Muscle of leg (tissue), 16 donors: ENCODE measurements around the gene SCG2. TPM values are rescaled to one million over a fixed set of nuclear protein-coding genes. Genes with fewer than 3 reads are reported as not detected.
A peak's percentile ranks its signal among the peaks of the same experiment; 100 is the strongest.

Experiments used
- DNase-seq: peaks from one replicate; pipeline ENCODE4 v3.0.0; 2013
- H3K27ac ChIP-seq: one replicate; pipeline ENCODE4 v1.5.1; 2013; ENCODE audit warnings: mild to moderate bottlenecking, low read length, control low read depth
- H3K27me3 ChIP-seq: one replicate; pipeline ENCODE4 v1.6.1; 2013; ENCODE audit warnings: low read length; ENCODE audit not compliant: control insufficient read depth, insufficient read depth
- H3K36me3 ChIP-seq: one replicate; pipeline ENCODE4 v1.6.1; 2013; ENCODE audit warnings: low read length; ENCODE audit not compliant: control insufficient read depth, insufficient read depth
- H3K4me1 ChIP-seq: one replicate; pipeline ENCODE4 v1.6.1; 2013; ENCODE audit warnings: low read length; ENCODE audit not compliant: control insufficient read depth, insufficient read depth
- H3K4me3 ChIP-seq: one replicate; pipeline ENCODE4 v1.5.1; 2013; ENCODE audit warnings: low read length, control low read depth
- H3K9me3 ChIP-seq: replicated peaks from 2 replicates; pipeline ENCODE4 v1.6.1; 2013; ENCODE audit warnings: low read depth, low read length; ENCODE audit not compliant: control insufficient read depth
- WGBS: methylation state at CpG from one replicate; pipeline ENCODE4 v1.1.5; 2013; ENCODE audit warnings: missing lambda C conversion rate; ENCODE audit not compliant: insufficient coverage; 5-methylcytosine and 5-hydroxymethylcytosine counted together
- long read RNA-seq, 11 donors: transcript quantifications; one replicate each; lab custom pipeline, GENCODE V29; 2026
- polyA plus RNA-seq, 8 donors: library from polyadenylated mRNA; unstranded; fragments of 120-200 nt; gene quantifications; one replicate each; pipeline versions ENCODE4 v1.2.1 to v1.2.3, GENCODE V29; 2013; ENCODE audit warnings: inconsistent platforms in 1 of 8, low replicate concordance in 1 of 8; ENCODE audit not compliant: insufficient read length in 8 of 8, insufficient read depth in 1 of 8
- total RNA-seq: library from RNA; stranded (reverse); fragments of 120-200 nt; gene quantifications from one replicate; pipeline ENCODE4 v1.2.4, GENCODE V29; 2013

SCG2 gene, protein sequence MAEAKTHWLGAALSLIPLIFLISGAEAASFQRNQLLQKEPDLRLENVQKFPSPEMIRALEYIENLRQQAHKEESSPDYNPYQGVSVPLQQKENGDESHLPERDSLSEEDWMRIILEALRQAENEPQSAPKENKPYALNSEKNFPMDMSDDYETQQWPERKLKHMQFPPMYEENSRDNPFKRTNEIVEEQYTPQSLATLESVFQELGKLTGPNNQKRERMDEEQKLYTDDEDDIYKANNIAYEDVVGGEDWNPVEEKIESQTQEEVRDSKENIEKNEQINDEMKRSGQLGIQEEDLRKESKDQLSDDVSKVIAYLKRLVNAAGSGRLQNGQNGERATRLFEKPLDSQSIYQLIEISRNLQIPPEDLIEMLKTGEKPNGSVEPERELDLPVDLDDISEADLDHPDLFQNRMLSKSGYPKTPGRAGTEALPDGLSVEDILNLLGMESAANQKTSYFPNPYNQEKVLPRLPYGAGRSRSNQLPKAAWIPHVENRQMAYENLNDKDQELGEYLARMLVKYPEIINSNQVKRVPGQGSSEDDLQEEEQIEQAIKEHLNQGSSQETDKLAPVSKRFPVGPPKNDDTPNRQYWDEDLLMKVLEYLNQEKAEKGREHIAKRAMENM
- total RNA-seq (0.09 TPM), polyA plus RNA-seq (1 to 10 TPM in 1 of 8 donors, under 1 TPM in 5, not detected in 2; 0.12 to 3.8 (median 0.16) TPM)
- long read RNA-seq, donor 1 = 0 reads
- long read RNA-seq, donor 2 = 0 reads
- long read RNA-seq, donor 3 = 0 reads
- long read RNA-seq, donor 4, partial matches to known transcripts = 0 of 1 reads
- long read RNA-seq, donor 4, other reads (novel, unspliced or antisense) = 0 of 1 reads
- long read RNA-seq, donor 5 = 0 reads
- long read RNA-seq, donor 6 = 0 reads
- long read RNA-seq, donor 7, partial matches to known transcripts = 0 of 1 reads
- long read RNA-seq, donor 7, other reads (novel, unspliced or antisense) = 0 of 1 reads
- long read RNA-seq, donor 8 = 0 reads
- long read RNA-seq, donor 9, partial matches to known transcripts = 0 of 1 reads
- long read RNA-seq, donor 9, other reads (novel, unspliced or antisense) = 0 of 1 reads
- long read RNA-seq, donor 10 = 0 reads
- long read RNA-seq, donor 11 = 0 reads

DNA sequence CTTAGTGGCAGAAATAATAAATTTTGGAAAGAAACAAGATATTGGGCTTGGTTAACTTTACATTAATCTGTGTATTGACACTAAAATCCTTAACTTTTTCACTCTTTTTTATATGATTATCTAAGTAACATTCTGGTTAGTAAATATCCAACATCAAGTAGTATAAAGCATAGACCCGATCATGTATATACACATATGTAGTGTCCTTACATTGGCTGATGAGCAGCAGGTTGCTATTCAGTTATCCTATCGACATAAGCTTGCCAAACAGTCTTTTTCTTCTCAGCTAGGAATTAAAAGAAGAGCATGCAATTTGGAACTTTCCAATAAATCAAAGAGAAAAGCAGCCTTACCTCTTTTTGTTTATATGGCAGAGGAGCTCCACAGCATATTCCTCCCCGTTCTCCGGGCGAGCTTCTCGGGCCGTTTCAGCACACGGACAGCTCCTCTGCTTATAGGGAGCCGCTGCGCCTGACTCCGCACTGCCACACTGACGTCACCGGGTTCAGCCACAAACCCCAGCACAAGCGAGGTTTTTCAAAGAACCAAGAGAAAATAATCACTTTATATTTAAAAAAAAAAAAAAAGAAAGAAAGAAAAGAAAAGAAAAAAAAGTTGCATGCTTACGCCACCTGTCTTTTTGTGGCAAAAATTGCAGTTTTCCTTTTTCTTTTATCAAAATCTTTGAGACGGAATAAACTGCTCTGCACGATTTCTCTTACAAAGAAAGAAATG, at the start of gene SCG2:
Gene SCG2, minus strand, starts transcription at position 430 of the 735 bp plus-strand sequence. CDS start 3,079 bp downstream, outside the sequence.
- peak; percentile 93 for DNase-seq
- H3K9me3 ChIP-seq = no peaks in the 10 kb centered on the region
- no peaks in the 10 kb centered on the region for H3K27me3 ChIP-seq
- H3K36me3 ChIP-seq = no peaks in the 10 kb centered on the region
- WGBS = 0% methylated on average over 6 of the region's 17 CpGs
- no peak within 1 kb of the TSS for H3K4me3 ChIP-seq
- H3K4me1 ChIP-seq = no peaks in the 10 kb centered on the region
- no peak within 1 kb of the TSS for H3K27ac ChIP-seq

GRCh38 chr2:223649554-223650533, 47.7 kb upstream of the SCG2 start:
- no peak overlapping the region for H3K4me3 ChIP-seq
- no peaks in the 10 kb centered on the region for H3K9me3 ChIP-seq
- no peak for DNase-seq
- no peaks in the 10 kb centered on the region for H3K36me3 ChIP-seq
- H3K27ac ChIP-seq = no peak overlapping the region
- no peaks in the 10 kb centered on the region for H3K27me3 ChIP-seq
- H3K4me1 ChIP-seq = no peaks in the 10 kb centered on the region
- WGBS = no CpG with 5 or more reads among the region's 8 CpGs

DNA sequence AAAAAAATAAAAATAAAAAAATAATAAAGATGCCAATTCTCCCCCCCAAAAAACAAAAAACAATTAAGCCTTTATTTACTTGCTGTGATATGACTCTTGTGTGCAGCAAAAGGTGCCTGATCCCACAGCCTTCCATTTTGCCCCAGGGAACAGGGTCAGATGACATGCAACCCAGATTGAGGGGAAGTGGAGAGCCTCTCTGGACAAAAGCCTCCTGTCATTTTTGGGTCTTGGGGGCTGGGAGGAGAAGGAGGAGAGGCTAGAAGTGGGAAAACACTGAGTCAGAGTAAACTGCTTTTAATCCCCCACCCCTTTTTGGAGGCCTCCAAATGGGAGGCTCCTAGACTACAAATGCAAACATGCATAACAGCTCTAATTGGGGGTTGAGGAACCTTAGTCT, 46.6 kb upstream of the SCG2 start:
- Histone ChIP-seq H3K9me3 (no peaks in the 10 kb centered on the region), H3K36me3 (no peaks in the 10 kb centered on the region), H3K27ac (no peak overlapping the region), H3K4me3 (no peak overlapping the region), H3K27me3 (no peaks in the 10 kb centered on the region), H3K4me1 (no peaks in the 10 kb centered on the region)
- DNase-seq = no peak

DNA sequence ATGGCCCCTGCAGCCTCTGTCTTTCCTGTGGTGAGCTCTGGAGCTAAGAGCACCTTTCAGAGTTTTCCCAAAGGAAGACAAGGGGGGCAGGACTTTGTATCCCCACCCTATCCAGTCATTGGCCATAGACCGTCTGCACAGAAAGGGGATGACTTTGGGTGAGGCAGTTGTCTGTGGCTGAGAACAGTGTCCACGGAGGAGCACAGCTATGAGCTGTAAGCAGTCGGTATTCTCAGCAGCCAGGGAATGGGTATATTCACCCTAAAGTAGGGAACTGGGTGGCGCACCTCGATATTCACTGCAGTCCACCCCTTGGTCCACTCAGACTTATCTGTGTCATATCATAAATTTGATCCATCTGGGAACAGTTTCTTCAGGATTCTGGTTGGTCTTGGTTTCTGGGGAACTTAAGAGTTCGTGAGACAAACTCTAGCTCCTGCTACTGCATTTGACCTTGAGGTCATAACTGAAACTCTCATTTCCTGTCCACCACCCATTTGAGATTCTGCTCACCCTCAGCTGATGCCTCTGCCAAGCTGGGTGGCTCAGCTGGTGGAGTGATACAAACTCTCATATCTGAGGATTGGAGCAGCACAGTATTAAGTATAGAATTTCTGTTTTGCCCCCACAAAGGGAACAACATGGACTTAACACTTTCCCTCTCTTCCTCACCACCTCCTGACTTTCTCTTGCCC, 45.2 kb upstream of the SCG2 start:
- Histone ChIP-seq H3K27me3 (no peaks in the 10 kb centered on the region), H3K4me3 (no peak overlapping the region), H3K9me3 (no peaks in the 10 kb centered on the region), H3K27ac (no peak overlapping the region), H3K4me1 (no peaks in the 10 kb centered on the region), H3K36me3 (no peaks in the 10 kb centered on the region)
- DNase-seq = no peak
- 80% methylated on average over 2 of the region's 6 CpGs for WGBS

- 20% methylated on average over 1 of the region's 3 CpGs for whole genome bisulfite sequencing
- H3K27ac ChIP-seq = no peak overlapping the region
- no peak overlapping the region for H3K4me3 ChIP-seq
- no peaks in the 10 kb centered on the region for H3K4me1 ChIP-seq
- H3K27me3 ChIP-seq = no peaks in the 10 kb centered on the region
- H3K36me3 ChIP-seq = no peaks in the 10 kb centered on the region
- H3K9me3 ChIP-seq = no peaks in the 10 kb centered on the region
- DNase-seq = peak; percentile 8
Measured at GRCh38 chr2:223644136-223644535, 42.0 kb upstream of the SCG2 start.

DNA sequence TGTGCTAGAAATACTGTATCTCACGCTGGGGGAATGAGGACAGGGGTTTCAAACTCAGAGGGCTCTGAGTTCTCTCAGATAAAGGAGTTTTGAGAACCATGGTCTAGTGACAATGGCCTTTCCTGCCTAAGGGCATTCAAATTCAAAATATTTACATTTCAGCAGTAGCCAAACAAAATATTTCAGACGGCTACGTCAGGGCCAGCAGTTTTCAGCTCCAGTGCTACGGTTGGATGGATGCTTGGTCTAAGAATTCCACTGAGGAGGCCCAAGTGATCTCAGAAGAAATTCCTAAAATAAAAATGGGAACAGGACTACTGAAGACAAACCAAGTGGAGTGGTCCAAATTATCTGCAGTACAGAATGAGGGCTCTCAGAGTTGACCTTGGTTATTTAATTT, 41.1 kb upstream of the SCG2 start:
- no peaks in the 10 kb centered on the region for H3K4me1 ChIP-seq
- H3K27me3 ChIP-seq = no peaks in the 10 kb centered on the region
- no peaks in the 10 kb centered on the region for H3K36me3 ChIP-seq
- WGBS = 40% methylated on average over 1 of the region's 4 CpGs
- no peak for DNase-seq
- no peak overlapping the region for H3K27ac ChIP-seq
- H3K4me3 ChIP-seq = no peak overlapping the region
- no peaks in the 10 kb centered on the region for H3K9me3 ChIP-seq

- DNase-seq = no peak
- Histone ChIP-seq H3K27me3 (no peaks in the 10 kb centered on the region), H3K4me1 (no peaks in the 10 kb centered on the region), H3K9me3 (no peaks in the 10 kb centered on the region), H3K36me3 (no peaks in the 10 kb centered on the region), H3K4me3 (no peak overlapping the region), H3K27ac (no peak overlapping the region)
- no CpG with 5 or more reads among the region's 1 CpG for WGBS
Measured at GRCh38 chr2:223642506-223642905, 40.3 kb upstream of the SCG2 start.

GRCh38 chr2:223641082-223641481, 38.9 kb upstream of the SCG2 start:
- H3K27me3 ChIP-seq = no peaks in the 10 kb centered on the region
- no peak overlapping the region for H3K27ac ChIP-seq
- no peaks in the 10 kb centered on the region for H3K36me3 ChIP-seq
- no peak for DNase-seq
- H3K9me3 ChIP-seq = no peaks in the 10 kb centered on the region
- H3K4me1 ChIP-seq = no peaks in the 10 kb centered on the region
- H3K4me3 ChIP-seq = no peak overlapping the region
- no CpG with 5 or more reads among the region's 5 CpGs for WGBS
